GM12891 (cell line): ENCODE data around the gene UIMC1.

ENCODE experiments used
- POLR2AphosphoS5 ChIP-seq: IDR thresholded peaks from 2 replicates; pipeline ENCODE4 v1.6.1; 2011; ENCODE audit warnings: low read depth, low read length, control low read depth
- SPI1 ChIP-seq: IDR thresholded peaks from 2 replicates; pipeline ENCODE4 v1.6.1; 2011; ENCODE audit warnings: low read depth, low read length, control low read depth

DNA sequence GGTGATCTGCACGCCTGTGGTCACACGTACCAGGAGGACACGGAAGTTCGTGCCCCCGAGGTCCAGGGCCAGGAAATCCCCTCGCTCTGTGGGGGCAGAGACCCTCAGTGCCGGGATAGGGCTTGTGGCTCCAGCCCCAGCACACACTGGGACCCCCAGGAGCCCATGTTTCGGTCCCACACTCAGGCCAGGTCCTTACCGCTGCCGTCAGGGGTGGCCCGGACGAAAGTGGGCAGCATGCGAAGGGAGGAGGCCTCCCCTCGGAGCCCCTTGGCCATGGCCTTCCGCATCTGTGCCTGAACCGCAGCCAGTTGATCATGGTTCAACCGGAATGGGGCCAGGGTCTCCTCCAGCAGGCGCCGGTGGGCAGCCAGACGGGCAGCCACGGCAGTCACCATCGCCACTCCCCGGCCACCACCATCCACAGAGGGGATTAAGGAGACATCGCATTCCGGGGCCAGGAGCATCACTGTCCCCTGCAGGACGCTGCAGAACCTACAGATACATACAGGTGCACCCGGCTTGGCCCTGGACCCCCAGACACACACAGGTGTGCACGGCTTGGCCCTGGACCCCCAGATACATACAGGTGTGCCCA, 119.2 kb downstream of the UIMC1 start:
- TF ChIP-seq POLR2AphosphoS5: no peak
- TF ChIP-seq SPI1: no peak
